Heart right ventricle (tissue), 16 donors: Measurements from ENCODE around the gene KCNQ1. TPM values are rescaled to one million over a fixed set of nuclear protein-coding genes. Genes with fewer than 3 reads are reported as not detected.
"Not testable (repeated sequence)": the region's sequence is repeated elsewhere in the genome, so short reads cannot be mapped to it uniquely, and the experiment has no call there.

ENCODE experiments used
- ATAC-seq, 8 donors: fragments of 200-7000 bp; cut with Tn5 transposase; one replicate each; pipeline ENCODE4 v1.9.1; 2020; ENCODE audit warnings: mild to moderate bottlenecking in 8 of 8, moderate library complexity in 8 of 8, moderate number of reproducible peaks in 1 of 8
- DNase-seq, 2 donors: peaks; one replicate each; pipeline ENCODE4 v3.0.0-alpha.2; 2020
- H3K27ac ChIP-seq, 10 donors: fragments of 200-600 bp; sonication (generic) in 2 of 10; one replicate each; pipeline versions ENCODE4 v1.5.0 to v1.8.0; 2020 to 2022; ENCODE audit warnings: mild to moderate bottlenecking in 3 of 10
- H3K27me3 ChIP-seq, 7 donors: fragments of 200-600 bp; one replicate each; pipeline ENCODE4 v1.8.0; 2021 to 2022; ENCODE audit warnings: mild to moderate bottlenecking in 2 of 7
- H3K36me3 ChIP-seq, 9 donors: fragments of 200-600 bp; sonication (generic) in 1 of 9; one replicate each; pipeline versions ENCODE4 v1.5.0 to v1.8.0; 2020 to 2022; ENCODE audit warnings: mild to moderate bottlenecking in 2 of 9
- H3K4me1 ChIP-seq, 9 donors: fragments of 200-600 bp; sonication (generic) in 1 of 9; one replicate each; pipeline versions ENCODE4 v1.5.0 to v1.8.0; 2020 to 2022; ENCODE audit warnings: mild to moderate bottlenecking in 4 of 9
- H3K4me3 ChIP-seq, 10 donors: fragments of 200-600 bp; sonication (generic) in 2 of 10; one replicate each; pipeline versions ENCODE4 v1.5.0 to v1.8.0; 2020 to 2022; ENCODE audit warnings: mild to moderate bottlenecking in 7 of 10, moderate library complexity in 2 of 10
- H3K9me3 ChIP-seq, 11 donors: fragments of 200-600 bp in 10 of 11; sonication (generic) in 2 of 11; one replicate each; pipeline versions ENCODE4 v1.5.0 to v1.8.0; 2013 to 2022; ENCODE audit warnings: mild to moderate bottlenecking in 2 of 11, control low read depth in 1 of 11, moderate library complexity in 1 of 11
- WGBS, 2 donors: extraction: QIAGEN DNeasy Blood & Tissue Kit; methylation state at CpG; one replicate each; pipeline ENCODE4 v1.1.7; 2013; ENCODE audit warnings: inconsistent platforms in 1 of 2; 5-methylcytosine and 5-hydroxymethylcytosine counted together
- intact Hi-C, 10 donors: fragments of 100-400 bp; cut with DNase I; formaldehyde crosslinking; loops; one replicate each; pipeline versions ENCODE4 v1.11.1 to v1.14.2; 2022
- polyA plus RNA-seq, 2 donors: library from polyadenylated mRNA; stranded (reverse); fragments of 200-250 nt; gene quantifications; one replicate each; pipeline ENCODE4 v1.2.3, GENCODE V29; 2013
- total RNA-seq, 10 donors: library from RNA; stranded (reverse); fragmentation: NEBNext Ultra II Directional in 3 of 10; extraction: Animal tissue kit (Norgen Biotek cat#: 25700) in 3 of 10; gene quantifications; one replicate each; pipeline versions ENCODE4 v1.2.1 to v1.2.4, GENCODE V29; 2021 to 2023
- TF ChIP-seq, protein P1 (sequence below), 9 donors: fragments of 200-600 bp; sonication (generic) in 2 of 9; IDR thresholded peaks; one replicate each; pipeline versions ENCODE4 v1.5.0 to v1.8.0; 2021 to 2022; ENCODE audit warnings: antibody characterized with exemption in 9 of 9, mild to moderate bottlenecking in 5 of 9, moderate library complexity in 1 of 9
- donor health status: Arrhythmogenic right ventricular cardiomyopathy.
- donor health status: ischemic (EF 13 %, LVEDD 7.1; RV severe dilation, severe dysfunction).
- donor health status: healthy with polysubstance abuse.
- donor health status: DM: no; HTN: yes; CAD: no.
- donor health status: DM: no; HTN: no; CAD: no.
- donor health status: ischemic (EF 25% LVEDD 6.9; RV normal size, moderate dysfunction).
- donor health status: ischemic (EF 25% LVEDD 5.7; RV mildly dilated, moderate dysfunction).
- donor health status: healthy.
- donor health status: DM: yes; HTN: yes; CAD: no.
- donor health status: Ischemic cardiomyopathy.
- donor health status: ischemic (EF 35%, LVEDD 5.7; RV mildly dilated, moderate dysfunction).
- donor health status: nonischemic (EF 11% LVEDD 7.7; RV severe dilation, severe dysfunction).
- donor health status: DM: yes; HTN: yes; CAD: no.
- donor health status: PGD.
- donor health status: ischemic (EF 29% LVEDD 5.4; RV normal size, mild dysfunction).
- donor health status: nonischemic (EF 23%, LVEDD 6.1; RV moderate dilation, normal function).

The KCNQ1 gene
- total and polyA plus RNA-seq, 12 donors = 19.9 to 48.2 (median 33.7) TPM

GRCh38 chr11:2621894-2622293 lies 177.1 kb downstream of the KCNQ1 start:
- H3K4me3 ChIP-seq = no peak overlapping the region
- peaks cover 0 to 5% (median 0%) of the 10 kb centered on the region in 9 donors for H3K4me1 ChIP-seq
- WGBS, 2 donors = 28 to 30% methylated on average over 3 of the region's 3 CpGs
- TF ChIP-seq, protein P1, sequence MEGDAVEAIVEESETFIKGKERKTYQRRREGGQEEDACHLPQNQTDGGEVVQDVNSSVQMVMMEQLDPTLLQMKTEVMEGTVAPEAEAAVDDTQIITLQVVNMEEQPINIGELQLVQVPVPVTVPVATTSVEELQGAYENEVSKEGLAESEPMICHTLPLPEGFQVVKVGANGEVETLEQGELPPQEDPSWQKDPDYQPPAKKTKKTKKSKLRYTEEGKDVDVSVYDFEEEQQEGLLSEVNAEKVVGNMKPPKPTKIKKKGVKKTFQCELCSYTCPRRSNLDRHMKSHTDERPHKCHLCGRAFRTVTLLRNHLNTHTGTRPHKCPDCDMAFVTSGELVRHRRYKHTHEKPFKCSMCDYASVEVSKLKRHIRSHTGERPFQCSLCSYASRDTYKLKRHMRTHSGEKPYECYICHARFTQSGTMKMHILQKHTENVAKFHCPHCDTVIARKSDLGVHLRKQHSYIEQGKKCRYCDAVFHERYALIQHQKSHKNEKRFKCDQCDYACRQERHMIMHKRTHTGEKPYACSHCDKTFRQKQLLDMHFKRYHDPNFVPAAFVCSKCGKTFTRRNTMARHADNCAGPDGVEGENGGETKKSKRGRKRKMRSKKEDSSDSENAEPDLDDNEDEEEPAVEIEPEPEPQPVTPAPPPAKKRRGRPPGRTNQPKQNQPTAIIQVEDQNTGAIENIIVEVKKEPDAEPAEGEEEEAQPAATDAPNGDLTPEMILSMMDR (IDR thresholded peaks at IDR 0.05) = no peak
- H3K9me3 ChIP-seq = peaks cover 0 to 9% (median 0%) of the 10 kb centered on the region in 11 donors
- DNase-seq (no peak), ATAC-seq (no peak)
- intact Hi-C loops = no loop called here
- peaks cover 0 to 8% (median 0%) of the 10 kb centered on the region in 9 donors for H3K36me3 ChIP-seq
- H3K27me3 ChIP-seq = no peaks in the 10 kb centered on the region
- no peak overlapping the region for H3K27ac ChIP-seq

DNA sequence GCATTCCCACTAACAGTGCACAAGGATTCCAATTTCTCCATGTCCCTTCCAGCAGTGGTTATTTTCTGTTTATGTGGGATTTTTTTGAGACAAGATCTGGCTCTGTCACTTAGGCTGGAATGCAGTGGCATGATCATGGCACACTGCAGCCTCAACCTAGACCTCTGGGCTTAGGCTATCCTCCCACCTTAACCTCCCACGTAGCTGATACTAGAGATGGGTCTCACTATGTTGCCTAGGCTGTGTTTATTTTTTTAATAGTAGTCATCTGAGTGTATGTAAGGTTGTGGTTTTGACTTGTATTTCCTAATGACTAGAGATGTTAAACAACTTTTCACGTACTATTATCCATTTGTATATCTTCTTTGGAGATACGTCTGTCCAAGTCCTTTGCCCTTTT lies 180.4 kb downstream of the KCNQ1 start:
- peaks cover 0 to 8% (median 0%) of the 10 kb centered on the region in 9 donors for H3K36me3 ChIP-seq
- DNase-seq (no peak), ATAC-seq (no peak)
- peaks cover 0 to 37% (median 7%) of the 10 kb centered on the region in 11 donors for H3K9me3 ChIP-seq
- intact Hi-C loops = no loop called here
- H3K4me3 ChIP-seq = no peak overlapping the region
- TF ChIP-seq, protein P1 (IDR thresholded peaks at IDR 0.05) = no peak
- no peaks in the 10 kb centered on the region for H3K27me3 ChIP-seq
- 59 to 62% methylated on average over 3 of the region's 3 CpGs for WGBS, 2 donors
- H3K27ac ChIP-seq = no peak overlapping the region
- H3K4me1 ChIP-seq = peaks cover 0 to 5% (median 0%) of the 10 kb centered on the region in 9 donors

DNA sequence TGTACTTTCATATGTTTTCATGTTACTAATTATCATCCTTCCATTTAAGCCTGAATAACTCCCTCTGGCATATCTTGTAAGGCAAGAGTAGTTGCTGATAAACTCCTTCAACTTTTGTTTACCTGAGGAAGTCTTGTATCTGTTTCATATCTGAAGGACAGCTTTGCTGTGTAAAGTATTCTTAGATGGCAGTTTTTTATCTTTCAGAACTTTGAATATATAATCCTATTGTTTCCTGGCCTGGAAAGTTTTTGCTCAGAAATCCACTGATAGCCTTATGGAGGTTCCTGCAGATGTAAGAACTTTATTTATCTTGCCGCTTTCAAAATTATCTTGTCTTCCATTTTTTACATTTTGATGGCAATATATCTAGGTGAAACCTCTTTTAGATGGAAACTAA lies 185.9 kb downstream of the KCNQ1 start:
- intact Hi-C loops = no loop called here
- Histone ChIP-seq H3K36me3 (peaks cover 0 to 19% (median 0%) of the 10 kb centered on the region in 9 donors), H3K9me3 (peaks cover 0 to 84% (median 30%) of the 10 kb centered on the region in 11 donors), H3K4me3 (no peak overlapping the region), H3K4me1 (no peaks in the 10 kb centered on the region), H3K27ac (no peak overlapping the region), H3K27me3 (no peaks in the 10 kb centered on the region)
- TF ChIP-seq, protein P1 (IDR thresholded peaks at IDR 0.05) = no peak
- DNase-seq = no peak
- 94 to 96% methylated on average over 1 of the region's 1 CpG for WGBS, 2 donors
- no peak for ATAC-seq

- Histone ChIP-seq H3K27ac (no peak overlapping the region), H3K9me3 (peaks cover 0 to 80% (median 30%) of the 10 kb centered on the region in 11 donors), H3K4me3 (no peak overlapping the region), H3K36me3 (peaks cover 0 to 19% (median 0%) of the 10 kb centered on the region in 9 donors), H3K27me3 (no peaks in the 10 kb centered on the region), H3K4me1 (no peaks in the 10 kb centered on the region)
- ATAC-seq (no peak), DNase-seq (no peak)
- WGBS, 2 donors = 58 to 70% methylated on average over 1 of the region's 1 CpG
- intact Hi-C loops = no loop called here
- TF ChIP-seq, protein P1 (IDR thresholded peaks at IDR 0.05) = no peak
These were observed 186.4 kb downstream of the KCNQ1 start for GRCh38 chr11:2631161-2631560.

DNA sequence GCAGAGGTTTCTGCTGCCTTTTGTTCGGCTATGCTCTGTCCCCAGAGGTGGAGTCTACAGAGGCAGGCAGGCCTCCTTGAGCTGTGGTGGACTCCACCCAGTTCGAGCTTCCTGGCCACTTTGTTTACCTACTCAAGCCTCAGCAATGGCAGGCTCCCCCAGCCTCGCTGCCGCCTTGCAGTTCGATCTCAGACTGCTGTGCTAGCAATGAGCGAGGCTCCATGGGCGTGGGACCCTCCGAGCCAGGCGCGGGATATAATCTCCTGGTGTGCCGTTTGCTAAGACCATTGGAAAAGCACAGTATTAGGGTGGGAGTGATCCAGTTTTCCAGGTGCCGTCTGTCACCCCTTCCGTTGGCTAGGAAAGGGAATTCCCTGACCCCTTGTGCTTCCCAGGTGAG lies 195.0 kb downstream of the KCNQ1 start:
- intact Hi-C loops, DNase-seq, H3K27me3 ChIP-seq, H3K4me3 ChIP-seq, H3K27ac ChIP-seq, ATAC-seq, H3K4me1 ChIP-seq: not testable (repeated sequence)
- peaks cover 0 to 12% (median 0%) of the 10 kb centered on the region in 9 donors for H3K36me3 ChIP-seq
- 89 to 96% methylated on average over 13 of the region's 13 CpGs for WGBS, 2 donors
- H3K9me3 ChIP-seq = peaks cover 0 to 89% (median 51%) of the 10 kb centered on the region in 11 donors
